ENCODE measurements around the gene KDM5C.

GRCh38 chrX:53195401-53195800 is 29.6 kb downstream of the KDM5C start:
- TF ChIP-seq FOXM1 (IDR thresholded peaks at IDR 0.05; ENCODE audit: low read depth) (no peak), FOXM1 (CRISPR knock-in tag; IDR thresholded peaks at IDR 0.05; ENCODE audit: low read depth) (no peak), NCOA1 (IDR thresholded peaks at IDR 0.05; ENCODE audit: low read depth) (no peak), NONO (IDR thresholded peaks at IDR 0.05; ENCODE audit: low read depth in 2 of 2, low read length in 1 of 2) (no peak), ZNF609 (CRISPR knock-in tag; IDR thresholded peaks at IDR 0.05; ENCODE audit: borderline replicate concordance) (no peak), STAT6 (CRISPR knock-in tag; IDR thresholded peaks at IDR 0.05) (no peak), SMC3 (conservative IDR thresholded peaks at IDR 0.05; ENCODE audit: insufficient read depth, low read depth, low read length) (no peak), FOS (IDR thresholded peaks at IDR 0.05; ENCODE audit: extremely low read depth, insufficient read length) (no peak), SMARCE1 (IDR thresholded peaks at IDR 0.05) (no peak), PHF8 (IDR thresholded peaks at IDR 0.05; ENCODE audit: borderline replicate concordance, low read length) (no peak), ZNF280B (CRISPR knock-in tag; IDR thresholded peaks at IDR 0.05) (no peak), RBBP5 (IDR thresholded peaks at IDR 0.05; ENCODE audit: borderline replicate concordance, insufficient read depth, low read length, poor library complexity, severe bottlenecking) (no peak), CTCF (IDR thresholded peaks at IDR 0.05 in 2 of 3, conservative IDR thresholded peaks at IDR 0.05 in 1 of 3; ENCODE audit: insufficient read depth in 2 of 3, low read depth in 1 of 3, low read length in 3 of 3) (no peak), SUPT5H (IDR thresholded peaks at IDR 0.05) (peak; percentile 15; the same call in 1 of the 2 replicates)
